Measurements from ENCODE around the gene COQ2.
A peak's percentile ranks its signal among the peaks of the same experiment; 100 is the strongest.

Gene COQ2

GRCh38 chr4:83268491-83268890, 16.1 kb downstream of the COQ2 start:
- H3K4me3 ChIP-seq (ENCODE audit: low read length), result no peak overlapping the region
- no peak for TF ChIP-seq CTCF (IDR thresholded peaks at IDR 0.05; ENCODE audit: insufficient read depth, low read depth, low read length, missing control alignments)
- DNase-seq (ENCODE audit: low read depth), result no peak

- H3K4me3 ChIP-seq (ENCODE audit: low read length), result no peak overlapping the region
- no peak for TF ChIP-seq CTCF (IDR thresholded peaks at IDR 0.05; ENCODE audit: insufficient read depth, low read depth, low read length, missing control alignments)
- DNase-seq (ENCODE audit: low read depth), result no peak
Measured at GRCh38 chr4:83267830-83268475, 16.6 kb downstream of the COQ2 start.

- DNase-seq (ENCODE audit: low read depth), result peak; percentile 68
- no peak overlapping the region for H3K4me3 ChIP-seq (ENCODE audit: low read length)
- TF ChIP-seq CTCF (IDR thresholded peaks at IDR 0.05; ENCODE audit: insufficient read depth, low read depth, low read length, missing control alignments), result no peak
Measured at GRCh38 chr4:83267121-83267829, 17.3 kb downstream of the COQ2 start.

- no peak for DNase-seq (ENCODE audit: low read depth)
- TF ChIP-seq CTCF (IDR thresholded peaks at IDR 0.05; ENCODE audit: insufficient read depth, low read depth, low read length, missing control alignments), result no peak
- H3K4me3 ChIP-seq (ENCODE audit: low read length), result no peak overlapping the region
Measured at GRCh38 chr4:83266689-83267088, 17.9 kb downstream of the COQ2 start.

GRCh38 chr4:83263106-83263505, 21.5 kb downstream of the COQ2 start:
- no peak overlapping the region for H3K4me3 ChIP-seq (ENCODE audit: low read length)
- DNase-seq (ENCODE audit: low read depth), result no peak
- no peak for TF ChIP-seq CTCF (IDR thresholded peaks at IDR 0.05; ENCODE audit: insufficient read depth, low read depth, low read length, missing control alignments)

GRCh38 chr4:83262682-83263081, 21.9 kb downstream of the COQ2 start:
- H3K4me3 ChIP-seq (ENCODE audit: low read length), result no peak overlapping the region
- TF ChIP-seq CTCF (IDR thresholded peaks at IDR 0.05; ENCODE audit: insufficient read depth, low read depth, low read length, missing control alignments), result no peak
- DNase-seq (ENCODE audit: low read depth), result no peak

- H3K4me3 ChIP-seq (ENCODE audit: low read length), result no peak overlapping the region
- DNase-seq (ENCODE audit: low read depth), result no peak
- TF ChIP-seq CTCF (IDR thresholded peaks at IDR 0.05; ENCODE audit: insufficient read depth, low read depth, low read length, missing control alignments), result no peak
Measured at GRCh38 chr4:83261307-83261706, 23.3 kb downstream of the COQ2 start.
